Measurements from ENCODE around the gene TARS3. TPM values are rescaled to one million over a fixed set of nuclear protein-coding genes. Genes with fewer than 3 reads are reported as not detected.

TARS3 gene
- total RNA-seq, 1 experiment from 2014 or later, result 11.0 TPM

DNA sequence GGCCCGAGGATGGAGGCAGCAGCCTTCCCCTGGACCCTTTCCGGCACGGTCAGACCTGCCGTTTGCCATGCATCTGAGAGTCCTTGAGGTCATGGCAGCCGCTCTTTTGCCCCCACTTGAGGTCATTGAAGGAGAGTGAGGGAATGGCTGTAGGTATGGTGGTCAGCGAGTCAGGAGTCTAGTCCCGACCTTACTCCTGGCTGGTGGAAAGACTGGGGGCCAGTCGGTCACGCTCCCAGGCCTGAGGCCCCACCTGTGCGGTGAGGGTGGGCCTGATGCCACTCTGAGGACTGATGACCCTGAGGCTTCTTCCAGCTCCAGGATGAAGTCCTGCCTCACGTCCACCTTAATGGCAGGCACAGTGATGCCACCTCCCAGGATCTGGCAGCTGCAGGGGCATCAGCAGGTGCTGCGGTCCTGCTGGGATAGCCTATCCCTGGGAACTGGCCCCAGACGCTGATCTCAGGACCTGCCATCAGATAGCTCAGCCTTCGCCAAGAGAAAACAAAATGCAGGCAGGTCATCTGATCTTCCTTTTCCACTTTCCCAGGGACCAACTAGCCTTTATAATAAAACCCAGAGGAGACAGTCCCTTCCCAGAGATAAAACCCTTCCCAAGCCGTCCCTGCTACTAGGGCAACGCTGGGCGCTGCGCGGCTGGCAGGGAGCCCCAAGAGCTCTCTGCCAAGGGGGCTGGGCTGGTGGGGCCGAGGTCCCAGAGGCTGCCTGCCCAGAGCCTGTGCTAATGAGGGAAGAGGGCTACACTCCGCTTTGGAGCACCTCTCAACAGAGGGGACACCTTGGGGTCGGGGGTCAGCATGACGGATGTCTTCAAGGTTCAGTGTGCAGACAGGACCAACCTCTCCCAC is 114.3 kb downstream of the TARS3 start:
- Histone ChIP-seq H3K27me3 (ENCODE audit: low read length) (no peaks in the 10 kb centered on the region), H3K9me3 (ENCODE audit: low read length) (no peaks in the 10 kb centered on the region), H3K79me2 (ENCODE audit: low read length) (no peaks in the 10 kb centered on the region), H3K4me1 (ENCODE audit: low read length) (no peaks in the 10 kb centered on the region), H3K36me3 (ENCODE audit: insufficient read depth, low read length) (no peaks in the 10 kb centered on the region), H3K4me2 (ENCODE audit: low read depth, low read length, poor library complexity, severe bottlenecking) (no peak overlapping the region), H3K9ac (ENCODE audit: low read length) (no peak overlapping the region), H2AFZ (ENCODE audit: low read length) (no peak overlapping the region), H3K27ac (ENCODE audit: low read length) (no peak overlapping the region), H3K9me2 (replicated peaks; ENCODE audit: insufficient read depth, low read length) (no peaks in the 10 kb centered on the region), H4K20me1 (ENCODE audit: insufficient read depth, low read depth, low read length) (no peaks in the 10 kb centered on the region), H3K4me3 (ENCODE audit: low read length) (no peak overlapping the region)
- DNase-seq, result no peak

DNA sequence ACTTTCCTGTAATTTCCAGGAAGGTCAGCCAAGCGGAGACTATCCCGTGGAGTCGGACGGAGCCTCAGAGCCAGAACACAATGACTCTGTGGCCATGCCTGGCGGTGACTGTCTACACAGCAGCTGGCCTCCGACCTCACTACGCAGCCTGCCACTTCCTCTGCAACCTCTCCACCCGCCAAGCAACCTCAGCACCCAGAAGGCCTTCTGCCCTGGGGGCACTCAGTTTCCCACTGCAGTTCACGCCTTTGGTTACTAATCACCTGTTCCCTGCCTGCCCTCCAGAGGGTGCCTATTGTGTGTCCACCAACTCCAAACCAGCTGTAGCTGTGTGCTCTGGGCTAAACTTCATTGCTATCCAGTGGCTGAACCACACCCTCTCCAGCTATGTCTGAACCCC is 116.1 kb downstream of the TARS3 start:
- Histone ChIP-seq H3K4me1 (ENCODE audit: low read length) (no peaks in the 10 kb centered on the region), H3K9me2 (replicated peaks; ENCODE audit: insufficient read depth, low read length) (no peaks in the 10 kb centered on the region), H3K9me3 (ENCODE audit: low read length) (no peaks in the 10 kb centered on the region), H3K4me2 (ENCODE audit: low read depth, low read length, poor library complexity, severe bottlenecking) (no peak overlapping the region), H3K79me2 (ENCODE audit: low read length) (no peaks in the 10 kb centered on the region), H3K9ac (ENCODE audit: low read length) (no peak overlapping the region), H2AFZ (ENCODE audit: low read length) (no peak overlapping the region), H4K20me1 (ENCODE audit: insufficient read depth, low read depth, low read length) (no peaks in the 10 kb centered on the region), H3K4me3 (ENCODE audit: low read length) (no peak overlapping the region), H3K27ac (ENCODE audit: low read length) (no peak overlapping the region), H3K27me3 (ENCODE audit: low read length) (no peaks in the 10 kb centered on the region), H3K36me3 (ENCODE audit: insufficient read depth, low read length) (no peaks in the 10 kb centered on the region)
- DNase-seq, result no peak

DNA sequence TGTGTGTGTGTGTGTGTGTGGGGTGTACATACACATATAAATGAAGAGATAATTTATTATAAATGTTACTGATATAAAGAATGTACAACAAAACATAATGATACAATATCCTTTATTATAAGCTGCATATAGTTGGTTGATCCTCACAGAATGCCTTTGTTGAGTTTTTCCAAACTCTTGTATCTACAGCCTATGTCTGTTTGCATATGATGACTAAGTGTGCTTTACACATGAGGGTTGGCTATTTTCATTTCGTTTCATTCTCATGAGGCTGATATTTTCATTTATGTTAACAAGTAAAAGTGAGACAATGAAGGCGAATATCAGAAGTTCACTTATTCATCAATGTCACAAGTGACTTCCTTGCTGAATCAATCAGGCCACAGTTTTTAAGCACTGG is 117.2 kb downstream of the TARS3 start:
- Histone ChIP-seq H2AFZ (ENCODE audit: low read length) (no peak overlapping the region), H3K9me2 (replicated peaks; ENCODE audit: insufficient read depth, low read length) (no peaks in the 10 kb centered on the region), H4K20me1 (ENCODE audit: insufficient read depth, low read depth, low read length) (no peaks in the 10 kb centered on the region), H3K4me3 (ENCODE audit: low read length) (no peak overlapping the region), H3K4me1 (ENCODE audit: low read length) (no peaks in the 10 kb centered on the region), H3K9me3 (ENCODE audit: low read length) (no peaks in the 10 kb centered on the region), H3K4me2 (ENCODE audit: low read depth, low read length, poor library complexity, severe bottlenecking) (no peak overlapping the region), H3K79me2 (ENCODE audit: low read length) (no peaks in the 10 kb centered on the region), H3K36me3 (ENCODE audit: insufficient read depth, low read length) (no peaks in the 10 kb centered on the region), H3K9ac (ENCODE audit: low read length) (no peak overlapping the region), H3K27ac (ENCODE audit: low read length) (no peak overlapping the region), H3K27me3 (ENCODE audit: low read length) (no peaks in the 10 kb centered on the region)
- DNase-seq, result no peak

DNA sequence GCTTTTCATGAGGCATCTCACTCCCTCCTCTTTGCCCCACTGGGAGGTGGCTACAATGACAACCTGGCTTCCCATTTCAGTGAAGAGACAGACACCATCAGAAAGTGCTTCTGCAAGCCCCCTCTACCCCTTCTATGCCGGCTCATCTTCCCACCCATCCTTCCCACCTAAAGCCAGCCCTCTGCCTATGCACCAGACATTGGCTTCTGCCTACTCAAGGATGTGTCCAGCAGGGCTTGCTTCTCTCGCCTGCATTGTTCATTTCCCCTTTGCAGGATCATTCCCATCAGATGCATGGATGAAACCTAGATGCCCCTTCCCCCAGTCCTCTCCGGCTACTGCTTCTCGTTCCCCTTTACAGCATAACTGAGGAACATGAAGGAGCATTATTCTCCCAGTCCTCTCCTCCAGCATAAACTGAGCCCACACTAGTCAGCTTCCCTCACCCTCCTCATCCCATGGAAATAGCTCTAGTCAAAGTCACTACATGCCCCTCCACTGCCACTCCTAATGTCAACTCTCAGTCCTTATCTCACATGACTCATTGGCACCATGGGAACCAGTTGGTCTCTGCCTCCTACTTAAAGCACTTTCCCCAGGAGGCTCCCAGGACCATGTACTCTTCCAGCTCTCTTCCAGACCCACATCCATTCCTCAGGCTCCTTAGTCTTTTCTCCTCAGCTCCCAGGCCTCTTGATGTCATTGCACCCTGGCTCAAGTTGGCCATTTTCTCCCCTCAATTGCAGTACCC is 120.0 kb downstream of the TARS3 start:
- Histone ChIP-seq H3K4me3 (ENCODE audit: low read length) (no peak overlapping the region), H3K36me3 (ENCODE audit: insufficient read depth, low read length) (no peaks in the 10 kb centered on the region), H3K9me3 (ENCODE audit: low read length) (no peaks in the 10 kb centered on the region), H3K9ac (ENCODE audit: low read length) (no peak overlapping the region), H3K4me1 (ENCODE audit: low read length) (no peaks in the 10 kb centered on the region), H3K4me2 (ENCODE audit: low read depth, low read length, poor library complexity, severe bottlenecking) (no peak overlapping the region), H3K27me3 (ENCODE audit: low read length) (no peaks in the 10 kb centered on the region), H3K79me2 (ENCODE audit: low read length) (no peaks in the 10 kb centered on the region), H2AFZ (ENCODE audit: low read length) (no peak overlapping the region), H3K27ac (ENCODE audit: low read length) (no peak overlapping the region), H4K20me1 (ENCODE audit: insufficient read depth, low read depth, low read length) (no peaks in the 10 kb centered on the region), H3K9me2 (replicated peaks; ENCODE audit: insufficient read depth, low read length) (no peaks in the 10 kb centered on the region)
- DNase-seq, result no peak

Small RNA genes within 50 kb of the gene (small RNA-seq; reads per million reads assigned to genes)
- not detected for gene RN7SL209P
- gene RNU6-807P, result not detected

Other genes with a start within 250 kb of the TARS3 start
- 0.19 TPM in 1 of 2 replicates, not detected in the other for gene PCSK6, start 234.8 kb downstream of the TARS3 start, total RNA-seq (2014; rRNA removed; shearing (Covaris generic); ENCODE audit: low replicate concordance)
- 22.7 and 42.2 TPM in 2 replicates for gene TM2D3, start 72.1 kb downstream of the TARS3 start, total RNA-seq (2014; rRNA removed; shearing (Covaris generic); ENCODE audit: low replicate concordance)
- gene OR4F6, start 79.0 kb upstream of the TARS3 start, total RNA-seq (2014; rRNA removed; shearing (Covaris generic); ENCODE audit: low replicate concordance), result not detected in 2 replicates
- gene OR4F15, start 87.7 kb upstream of the TARS3 start, total RNA-seq (2014; rRNA removed; shearing (Covaris generic); ENCODE audit: low replicate concordance), result not detected in 2 replicates

Measured in Karpas-422 (cell line).